HG03439 (cell line): ENCODE results near the gene CMTM3.
"Not testable (repeated sequence)": the region's sequence is repeated elsewhere in the genome, so short reads cannot be mapped to it uniquely, and the experiment has no call there.

Experiments used
- ATAC-seq: cut with Tn5 transposase; IDR thresholded peaks from one replicate; pipeline ENCODE4 v1.9.1; 2021; ENCODE audit warnings: mild to moderate bottlenecking, moderate library complexity; ENCODE audit not compliant: unreplicated experiment

The CMTM3 gene

GRCh38 chr16:66581246-66581952, 23.1 kb upstream of the CMTM3 start:
- ATAC-seq: no peak

DNA sequence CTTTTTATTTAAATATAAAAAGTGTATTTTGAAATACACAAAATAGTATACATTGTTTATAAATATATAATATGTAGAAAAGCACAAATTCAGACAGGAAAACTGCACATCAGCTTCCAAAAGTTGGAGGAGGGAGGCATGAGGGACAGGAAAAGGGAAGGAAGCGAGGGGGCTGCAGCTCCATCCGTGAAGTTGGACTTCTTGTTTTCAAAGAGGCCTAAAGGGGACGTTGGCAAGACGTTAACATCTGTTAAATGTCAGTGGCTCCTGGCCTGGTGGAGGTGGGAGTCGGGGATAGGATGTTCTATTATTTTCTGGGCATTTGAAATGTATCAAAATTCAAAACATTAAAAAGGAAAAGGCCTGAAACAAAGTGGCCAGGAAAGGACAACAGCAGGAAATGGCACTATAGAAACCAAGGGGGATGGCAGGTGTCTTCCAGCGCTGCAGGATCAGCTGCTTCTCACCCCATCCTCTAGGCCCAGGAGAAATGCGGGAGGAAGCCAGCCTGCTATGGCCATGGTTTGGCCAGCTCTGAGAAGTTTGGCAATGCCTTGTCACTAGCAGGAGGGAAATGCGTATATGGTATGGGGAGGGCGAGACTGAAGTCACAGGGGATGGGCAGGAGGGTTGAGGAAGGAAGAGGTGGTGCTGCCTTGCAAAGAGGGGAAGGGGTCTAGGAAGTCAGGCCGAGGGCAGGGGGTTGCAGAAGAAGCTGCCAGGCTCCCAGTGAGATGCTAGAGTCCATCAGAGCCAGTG, 18.8 kb upstream of the CMTM3 start:
- ATAC-seq: no peak

DNA sequence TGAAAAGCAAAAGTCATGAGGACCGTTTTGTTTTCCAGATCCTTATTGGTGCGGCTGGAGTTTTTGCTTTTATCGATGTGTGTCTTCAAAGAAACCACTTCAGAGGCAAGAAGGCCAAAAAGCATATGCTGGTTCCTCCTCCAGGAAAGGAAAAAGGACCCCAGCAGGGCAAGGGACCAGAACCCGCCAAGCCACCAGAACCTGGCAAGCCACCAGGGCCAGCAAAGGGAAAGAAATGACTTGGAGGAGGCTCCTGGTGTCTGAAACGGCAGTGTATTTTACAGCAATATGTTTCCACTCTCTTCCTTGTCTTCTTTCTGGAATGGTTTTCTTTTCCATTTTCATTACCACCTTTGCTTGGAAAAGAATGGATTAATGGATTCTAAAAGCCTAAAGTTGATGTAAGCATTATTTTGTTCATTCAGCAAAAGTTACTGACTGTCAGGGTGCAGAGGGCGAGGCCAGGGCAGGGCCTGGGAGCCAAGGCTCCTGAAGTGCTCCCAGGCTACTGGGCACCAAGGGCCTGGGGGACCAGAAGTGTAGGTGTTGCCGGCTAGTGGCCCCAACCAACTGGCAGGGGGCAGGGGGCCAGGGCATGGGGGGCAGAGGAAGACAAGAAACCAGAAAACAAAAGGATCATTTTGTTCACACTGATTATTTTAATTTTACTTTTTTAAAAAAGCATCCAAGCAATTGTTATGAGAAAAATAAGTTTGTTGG, 16.5 kb upstream of the CMTM3 start:
- no peak for ATAC-seq

DNA sequence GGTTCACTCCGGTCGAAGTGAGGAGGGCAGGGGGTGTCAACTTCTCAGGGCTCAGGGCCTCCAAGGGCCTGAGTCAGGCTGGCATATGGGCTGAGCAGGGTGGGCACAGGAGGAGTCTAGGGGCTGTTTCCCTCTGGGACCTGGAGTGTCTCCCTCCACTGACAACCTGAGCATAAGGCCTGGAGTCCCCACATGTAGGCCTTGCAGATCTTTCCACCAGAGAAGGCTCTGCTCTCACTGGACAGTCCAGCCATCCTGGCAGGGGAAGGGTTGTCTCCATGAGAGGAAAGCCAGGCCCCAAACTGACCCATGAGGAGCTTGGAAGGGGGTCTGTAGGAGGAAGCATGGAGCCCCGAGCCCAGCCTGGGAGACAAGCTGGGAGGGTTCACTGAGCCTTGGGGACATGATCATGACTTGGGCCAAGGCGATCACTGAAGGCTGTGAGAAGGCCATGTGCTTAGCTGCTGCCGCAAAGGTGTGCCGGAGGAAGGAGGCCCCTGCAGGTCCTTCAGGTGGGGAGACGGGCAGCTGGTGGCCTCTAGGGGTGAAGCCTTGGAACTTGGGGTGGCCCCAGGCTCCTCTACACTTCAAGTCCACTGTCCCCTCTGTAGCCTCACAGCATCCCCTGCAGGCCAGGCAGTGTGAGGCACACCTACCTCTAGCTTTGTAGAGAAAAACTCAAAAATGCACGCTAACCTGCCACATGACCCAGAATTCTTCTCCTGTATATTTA, 15.4 kb upstream of the CMTM3 start:
- ATAC-seq: peak; percentile 80

- ATAC-seq: no peak
These were observed 14.2 kb upstream of the CMTM3 start for GRCh38 chr16:66590322-66590721.

DNA sequence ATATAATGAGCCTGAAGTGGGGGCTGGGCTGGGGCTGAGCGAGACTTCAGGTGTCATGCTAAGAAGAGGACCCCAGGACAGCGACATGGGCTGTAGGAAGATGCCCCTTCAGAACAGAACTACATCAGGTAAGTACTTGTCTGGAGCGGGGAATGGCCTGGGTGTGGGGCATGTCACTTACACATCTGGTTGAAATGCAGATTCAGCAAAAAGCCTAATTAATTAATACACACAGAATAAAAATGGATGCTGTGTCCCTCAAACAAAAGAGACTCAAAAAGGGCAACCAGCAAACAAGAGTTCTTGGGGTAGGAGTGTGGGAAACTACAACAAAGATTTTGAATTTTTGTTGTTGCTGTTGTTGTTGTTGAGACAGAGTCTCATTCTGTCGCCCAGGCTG, 13.5 kb upstream of the CMTM3 start:
- ATAC-seq: no peak

- no peak for ATAC-seq
These were observed 12.3 kb upstream of the CMTM3 start for GRCh38 chr16:66592241-66592640.

DNA sequence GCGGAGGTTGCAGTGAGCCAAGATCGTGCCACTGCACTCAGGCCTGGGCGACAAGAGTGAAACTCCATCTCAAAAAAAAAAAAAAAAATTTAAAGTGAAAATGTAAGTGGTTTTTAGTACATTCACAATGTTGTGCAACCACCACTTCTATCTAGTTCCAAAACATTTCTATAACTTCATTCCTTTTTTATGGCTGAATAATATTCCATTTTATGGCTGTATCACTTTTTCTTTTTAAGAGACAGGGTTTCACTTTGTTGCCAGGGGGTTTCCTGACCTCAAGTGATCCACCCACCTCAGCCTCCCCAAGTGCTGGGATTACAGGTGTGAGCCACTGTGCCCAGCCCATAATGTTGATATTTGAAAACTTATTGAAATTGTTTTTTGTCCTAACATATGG, 11.7 kb upstream of the CMTM3 start:
- no peak for ATAC-seq

GRCh38 chr16:66594739-66595138, 9.8 kb upstream of the CMTM3 start:
- no peak for ATAC-seq

DNA sequence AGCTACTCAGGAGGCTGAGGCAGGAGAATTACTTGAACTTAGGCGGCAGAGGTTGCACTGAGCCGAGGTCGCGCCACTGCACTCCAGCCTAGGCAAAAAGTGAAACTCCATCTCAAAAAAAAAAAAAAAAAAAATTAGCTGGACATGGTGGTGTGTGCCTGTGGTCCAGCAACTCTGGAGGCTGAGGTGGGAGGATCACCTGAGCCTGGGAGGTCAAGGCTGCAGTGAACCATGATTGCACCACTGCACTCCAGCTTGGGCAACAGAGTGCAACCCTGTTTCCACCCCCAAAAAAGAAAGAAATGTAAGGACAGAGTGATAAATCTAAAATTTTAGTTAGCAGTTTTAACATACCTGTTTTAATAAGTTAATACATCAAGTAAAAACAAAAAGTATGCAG, 7.9 kb upstream of the CMTM3 start:
- not testable (repeated sequence) for ATAC-seq

DNA sequence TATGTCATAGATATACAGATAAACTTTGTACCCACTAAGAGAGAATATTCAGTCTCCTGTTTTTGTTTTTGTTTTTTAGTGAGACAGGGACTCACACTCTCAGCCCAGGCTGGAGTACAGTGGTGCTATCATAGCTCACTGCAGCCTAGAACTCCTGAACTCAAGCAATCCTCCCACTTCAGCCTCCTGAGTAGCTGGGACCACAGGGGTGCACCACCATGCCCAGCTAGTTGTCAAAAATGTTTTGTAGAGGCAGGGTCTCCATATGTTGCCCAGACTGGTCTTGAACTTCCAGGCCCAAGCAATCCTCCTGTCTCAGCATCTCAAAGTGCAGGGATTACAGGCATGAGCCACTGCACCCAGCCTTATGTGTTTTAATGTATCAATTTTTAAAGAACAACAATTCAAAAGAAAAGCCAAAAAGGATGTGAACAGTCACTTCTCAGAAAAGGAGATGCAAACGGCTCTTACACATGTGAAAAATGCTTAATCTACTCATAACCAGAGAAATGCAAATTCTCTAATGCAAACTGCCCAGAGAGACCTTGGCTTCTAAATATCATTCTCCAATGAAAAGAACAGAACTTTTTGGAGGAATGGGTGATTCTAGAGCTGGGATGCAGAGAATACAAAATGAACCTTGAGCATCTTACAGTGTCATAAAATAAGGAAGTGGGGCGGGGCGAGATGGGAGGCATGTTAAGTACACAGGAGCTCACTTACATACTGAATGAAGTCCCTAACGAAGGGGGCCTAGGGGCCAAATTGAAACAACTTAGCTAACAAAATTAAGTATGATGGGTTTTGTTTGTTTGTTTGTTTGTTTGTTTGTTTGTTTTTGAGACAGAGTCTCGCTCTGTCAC, 7.3 kb upstream of the CMTM3 start:
- no peak for ATAC-seq

DNA sequence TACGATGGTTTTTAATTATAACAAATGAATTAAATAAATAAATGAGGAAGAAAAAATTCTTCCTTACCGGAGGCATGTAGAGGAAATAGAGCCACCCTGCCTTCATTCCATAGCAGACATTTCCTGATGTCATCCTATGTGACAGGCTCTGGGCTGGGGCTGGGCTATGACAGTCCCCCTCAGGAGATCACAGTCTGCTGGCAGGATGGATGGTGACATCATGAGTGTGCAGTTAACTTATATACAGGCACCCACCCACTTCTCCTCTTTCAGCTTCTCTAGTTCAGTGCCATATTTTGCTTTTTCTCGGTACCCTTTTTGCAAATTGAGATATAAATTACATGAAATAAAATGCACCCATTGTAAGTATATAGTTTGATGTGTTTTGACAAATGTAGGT, 6.4 kb upstream of the CMTM3 start:
- no peak for ATAC-seq

- ATAC-seq: no peak
These were observed 4.8 kb upstream of the CMTM3 start for GRCh38 chr16:66599726-66600125.

GRCh38 chr16:66600477-66600876, 4.0 kb upstream of the CMTM3 start:
- no peak for ATAC-seq

- ATAC-seq: no peak
These were observed 3.0 kb upstream of the CMTM3 start for GRCh38 chr16:66601471-66601870.

GRCh38 chr16:66603537-66604375, 748 bp upstream of the CMTM3 start:
- no peak for ATAC-seq

DNA sequence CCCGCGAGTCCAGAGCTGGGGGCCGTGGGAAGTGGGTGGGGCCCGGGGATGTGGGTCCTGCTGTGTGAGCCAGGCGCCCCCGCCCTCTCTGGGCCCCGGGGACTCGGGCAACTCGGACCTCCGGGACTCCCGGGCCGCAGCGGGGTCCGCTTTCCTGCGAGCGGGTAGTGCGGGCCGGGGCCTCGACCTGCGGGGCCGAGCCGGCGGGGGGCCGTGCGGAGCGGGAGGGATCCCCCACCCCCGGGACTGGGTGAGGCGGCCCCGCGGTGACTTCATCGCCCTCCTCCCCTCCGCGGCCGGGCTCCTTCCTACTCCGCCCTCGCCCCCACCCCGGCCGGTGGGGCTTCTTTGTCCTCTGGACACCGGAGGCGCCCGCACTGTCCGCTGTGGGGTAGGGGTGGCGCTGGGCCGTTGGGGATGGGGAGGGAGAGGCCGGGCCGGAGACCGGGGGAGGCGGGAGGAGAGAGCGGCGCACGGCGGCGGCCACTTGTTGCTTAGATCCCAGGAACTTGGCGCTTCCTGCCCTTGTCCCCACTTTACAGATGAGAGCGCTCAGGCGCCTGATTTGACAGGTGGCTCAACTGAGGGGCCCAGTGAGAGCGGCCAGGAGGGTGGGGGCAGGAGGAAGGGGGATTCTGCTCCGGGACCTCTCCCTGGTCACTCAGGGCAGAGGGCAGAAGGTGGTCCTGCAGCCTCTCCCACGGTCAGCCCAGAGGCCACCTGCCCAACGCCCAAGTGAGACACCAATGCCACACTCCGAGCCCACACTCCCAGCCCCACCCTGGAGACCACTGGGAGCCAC, 874 bp downstream of the CMTM3 start:
- peak; percentile 7 for ATAC-seq

DNA sequence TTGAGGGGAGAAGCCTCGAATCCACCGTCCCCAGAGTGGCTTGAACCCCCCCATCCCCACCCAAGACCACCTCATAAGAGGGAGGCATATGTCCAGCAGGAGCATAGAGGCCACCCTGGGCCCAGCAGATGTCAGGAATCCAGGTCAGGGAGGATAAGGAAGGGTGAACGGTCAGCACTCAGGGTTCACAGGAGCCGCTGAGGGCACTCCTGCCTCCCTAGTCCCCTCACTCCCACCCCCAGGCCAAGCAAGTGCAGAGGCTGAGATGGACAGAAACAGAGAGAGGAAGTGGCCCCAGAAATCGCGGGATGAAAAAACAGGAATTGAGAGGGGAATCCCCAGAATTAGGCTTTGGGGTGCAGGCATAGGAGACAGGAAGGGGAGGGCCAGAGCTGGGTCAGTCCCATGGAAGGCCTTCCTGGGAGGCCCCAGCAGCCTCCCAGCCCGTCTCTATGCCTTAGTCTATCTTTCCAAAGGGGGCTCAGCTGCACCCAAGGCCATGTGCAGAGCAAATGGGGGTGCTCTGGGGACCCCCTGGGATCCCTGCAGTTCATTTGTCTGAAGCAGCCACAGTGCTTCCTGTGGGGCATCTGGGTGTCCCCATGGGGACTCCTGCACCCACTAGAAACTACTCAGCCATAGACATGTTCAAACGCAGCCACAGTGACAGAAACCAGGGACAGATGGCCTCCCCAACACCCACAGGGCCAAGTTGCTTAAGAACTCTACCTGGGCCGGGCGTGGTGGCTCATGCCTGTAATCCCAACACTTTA, 1.7 kb downstream of the CMTM3 start:
- no peak for ATAC-seq
